Measurements from ENCODE around the gene PLSCR5.

Gene PLSCR5

DNA sequence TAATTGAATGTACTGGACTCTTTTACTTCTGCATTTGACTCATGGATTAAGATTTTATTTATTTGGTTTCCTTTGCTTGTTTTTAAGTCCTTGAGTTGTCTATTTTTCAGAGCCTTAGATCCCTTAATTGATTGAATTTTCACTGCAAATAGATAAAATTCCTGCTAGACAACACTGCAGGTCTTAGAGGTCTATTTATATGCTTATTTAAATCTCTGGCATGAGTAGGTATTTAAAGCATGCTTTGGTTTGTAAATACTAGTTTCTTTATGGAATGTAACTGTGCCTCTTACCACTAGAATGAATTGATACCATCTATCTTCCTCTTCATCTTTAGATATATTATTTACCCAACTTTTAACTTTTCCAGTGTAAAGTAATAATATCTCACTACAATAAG is 20.0 kb downstream of the PLSCR5 start:
- TF ChIP-seq, protein P1, sequence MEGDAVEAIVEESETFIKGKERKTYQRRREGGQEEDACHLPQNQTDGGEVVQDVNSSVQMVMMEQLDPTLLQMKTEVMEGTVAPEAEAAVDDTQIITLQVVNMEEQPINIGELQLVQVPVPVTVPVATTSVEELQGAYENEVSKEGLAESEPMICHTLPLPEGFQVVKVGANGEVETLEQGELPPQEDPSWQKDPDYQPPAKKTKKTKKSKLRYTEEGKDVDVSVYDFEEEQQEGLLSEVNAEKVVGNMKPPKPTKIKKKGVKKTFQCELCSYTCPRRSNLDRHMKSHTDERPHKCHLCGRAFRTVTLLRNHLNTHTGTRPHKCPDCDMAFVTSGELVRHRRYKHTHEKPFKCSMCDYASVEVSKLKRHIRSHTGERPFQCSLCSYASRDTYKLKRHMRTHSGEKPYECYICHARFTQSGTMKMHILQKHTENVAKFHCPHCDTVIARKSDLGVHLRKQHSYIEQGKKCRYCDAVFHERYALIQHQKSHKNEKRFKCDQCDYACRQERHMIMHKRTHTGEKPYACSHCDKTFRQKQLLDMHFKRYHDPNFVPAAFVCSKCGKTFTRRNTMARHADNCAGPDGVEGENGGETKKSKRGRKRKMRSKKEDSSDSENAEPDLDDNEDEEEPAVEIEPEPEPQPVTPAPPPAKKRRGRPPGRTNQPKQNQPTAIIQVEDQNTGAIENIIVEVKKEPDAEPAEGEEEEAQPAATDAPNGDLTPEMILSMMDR (IDR thresholded peaks at IDR 0.05), result no peak

DNA sequence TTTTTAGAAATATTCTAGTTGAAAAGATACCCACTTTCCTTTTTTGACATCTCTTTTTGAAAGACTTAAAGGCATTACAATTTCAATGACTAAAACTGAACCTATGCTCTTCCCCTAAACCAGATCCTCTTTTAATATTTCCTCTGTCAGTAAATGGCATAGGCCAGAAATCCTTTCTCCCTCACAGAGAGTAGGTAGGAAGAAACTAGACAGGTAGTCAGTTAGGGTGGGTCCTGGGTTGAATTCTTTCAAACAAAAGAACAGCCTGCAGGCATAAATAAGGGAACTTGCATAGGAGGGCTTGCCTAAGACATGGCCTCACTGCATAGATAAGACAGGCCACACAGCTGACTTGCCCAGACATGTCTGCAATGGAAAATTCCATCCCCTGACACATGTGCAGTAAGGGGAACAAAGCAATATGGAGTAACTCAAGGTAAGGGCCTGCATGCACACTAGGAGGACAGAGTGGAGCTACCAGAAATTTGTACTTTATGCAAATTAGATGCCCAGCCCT is 23.1 kb downstream of the PLSCR5 start:
- TF ChIP-seq, protein P1 (IDR thresholded peaks at IDR 0.05), result no peak

DNA sequence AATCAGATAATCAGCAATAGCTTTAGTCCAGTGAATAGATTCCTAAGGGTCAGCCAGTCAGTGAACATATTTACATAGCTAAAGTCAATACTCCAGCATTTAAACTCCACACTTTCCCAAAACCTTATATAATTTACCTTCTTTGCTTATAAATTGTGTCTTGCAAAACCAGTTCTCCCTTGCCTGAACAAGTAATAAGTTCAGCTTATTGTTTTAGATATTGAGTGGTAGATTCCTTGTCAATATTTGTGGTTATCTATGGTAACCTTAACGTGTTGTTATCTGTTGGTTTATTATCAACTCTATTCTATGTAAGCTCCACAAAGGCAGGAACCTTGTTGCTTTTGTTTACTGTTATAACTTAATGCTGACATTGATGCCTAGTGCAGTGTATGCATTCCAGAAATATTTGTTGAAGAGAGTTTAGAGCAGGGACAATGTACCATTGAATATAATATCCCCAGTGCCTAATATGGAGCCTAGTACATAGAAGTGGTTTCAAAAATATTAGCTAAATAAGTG is 24.0 kb downstream of the PLSCR5 start:
- TF ChIP-seq, protein P1 (IDR thresholded peaks at IDR 0.05), result no peak

DNA sequence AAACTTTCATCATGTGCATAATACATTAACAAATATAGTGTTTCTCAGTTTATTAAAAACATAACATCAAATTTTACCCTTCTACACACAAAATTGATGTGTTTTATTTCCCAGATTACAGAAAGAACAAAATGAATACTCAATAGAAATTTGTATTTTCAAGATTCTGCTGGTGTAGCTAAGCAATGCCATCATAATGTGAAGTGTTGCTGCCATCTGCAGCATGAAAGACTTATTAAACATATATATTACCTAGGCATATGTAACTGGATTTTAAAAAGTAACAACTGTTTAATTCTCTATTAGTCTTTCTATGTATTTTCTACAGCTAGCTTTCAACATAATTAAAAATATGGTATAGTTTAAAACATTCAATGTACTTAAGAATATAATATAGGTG is 27.5 kb downstream of the PLSCR5 start:
- TF ChIP-seq, protein P1 (IDR thresholded peaks at IDR 0.05), result peak; percentile 42; the same call in 1 of the 2 replicates

DNA sequence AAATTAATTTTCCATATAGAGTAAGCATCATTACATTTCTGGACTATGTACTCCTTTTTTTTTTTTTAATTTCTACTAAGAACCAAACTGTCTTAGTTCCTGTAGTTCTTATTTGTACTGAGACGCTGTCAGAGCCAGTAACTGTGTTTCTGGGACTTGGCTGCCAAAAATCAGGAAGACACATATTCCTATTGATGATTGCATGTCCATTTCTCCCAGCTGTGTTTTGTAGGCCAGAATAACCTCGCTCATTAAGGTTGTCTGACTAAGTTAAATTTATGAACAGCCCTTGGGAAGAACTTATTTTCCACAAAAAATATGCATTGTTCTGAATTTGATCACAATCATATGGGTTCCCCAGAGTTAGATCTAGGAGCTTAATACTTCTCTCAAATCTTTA is 29.5 kb downstream of the PLSCR5 start:
- TF ChIP-seq, protein P1 (IDR thresholded peaks at IDR 0.05), result no peak

DNA sequence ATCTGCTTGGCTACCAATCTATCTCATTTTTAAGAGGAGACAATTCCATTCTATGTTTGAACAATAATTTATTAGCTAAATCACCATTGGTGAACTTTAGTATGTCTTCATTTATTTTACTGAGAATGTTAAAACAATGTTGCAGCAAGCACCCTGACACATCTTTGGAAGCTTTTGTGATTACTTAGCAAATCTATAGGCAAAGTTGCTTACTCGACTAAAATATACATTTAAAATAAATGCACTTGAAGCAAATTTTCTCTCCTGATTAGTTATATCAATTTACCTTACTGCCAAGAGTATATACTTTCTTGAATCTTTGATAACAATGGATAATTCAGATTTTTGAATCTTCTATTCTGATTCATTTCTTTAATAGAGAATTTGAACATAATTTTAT is 31.0 kb downstream of the PLSCR5 start:
- TF ChIP-seq, protein P1 (IDR thresholded peaks at IDR 0.05), result no peak

DNA sequence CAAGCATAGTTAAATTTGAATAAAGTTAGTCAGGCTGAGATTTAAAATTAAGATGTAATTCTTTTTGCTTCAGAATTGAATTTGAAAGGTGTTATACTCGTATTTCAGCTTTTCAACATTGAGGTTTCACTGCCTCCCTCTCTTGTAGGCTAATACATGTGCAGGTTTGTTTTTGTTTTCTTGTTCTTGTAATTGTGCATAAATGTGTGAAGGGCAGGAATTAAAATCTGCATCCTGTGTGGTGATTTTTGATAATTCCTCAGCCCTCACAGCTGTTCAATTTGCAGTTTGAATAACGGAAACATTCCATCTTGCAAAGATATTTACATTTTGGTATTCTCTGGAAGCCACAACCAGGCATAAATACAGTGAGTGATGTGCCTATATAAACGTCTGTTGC is 35.8 kb downstream of the PLSCR5 start:
- TF ChIP-seq, protein P1 (IDR thresholded peaks at IDR 0.05), result no peak

DNA sequence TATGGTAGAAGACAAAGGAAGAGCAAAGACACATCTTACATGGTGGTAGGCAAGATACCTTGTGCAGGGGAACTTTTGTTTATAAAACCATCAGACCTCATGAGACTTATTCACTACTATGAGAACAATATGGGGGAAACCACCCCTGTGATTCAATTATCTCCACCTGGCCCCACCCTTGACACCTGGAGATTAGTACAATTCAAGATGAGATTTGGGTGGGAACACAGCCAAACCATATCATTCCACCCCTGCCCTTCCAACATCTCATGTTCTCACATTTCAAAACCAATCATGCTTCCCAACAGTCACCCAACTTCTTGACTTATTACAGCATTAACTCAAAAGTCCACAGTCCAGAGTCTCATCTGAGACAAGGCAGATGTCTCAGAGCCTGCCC is 39.0 kb downstream of the PLSCR5 start:
- TF ChIP-seq, protein P1 (IDR thresholded peaks at IDR 0.05), result no peak

All from LNCAP (cell line).